Measurements from ENCODE around the gene ERFE. TPM values are rescaled to one million over a fixed set of nuclear protein-coding genes. Genes with fewer than 3 reads are reported as not detected.

ERFE gene
- total and polyA plus RNA-seq, 7 donors, result 1.4 to 18.2 (median 2.8) TPM

DNA sequence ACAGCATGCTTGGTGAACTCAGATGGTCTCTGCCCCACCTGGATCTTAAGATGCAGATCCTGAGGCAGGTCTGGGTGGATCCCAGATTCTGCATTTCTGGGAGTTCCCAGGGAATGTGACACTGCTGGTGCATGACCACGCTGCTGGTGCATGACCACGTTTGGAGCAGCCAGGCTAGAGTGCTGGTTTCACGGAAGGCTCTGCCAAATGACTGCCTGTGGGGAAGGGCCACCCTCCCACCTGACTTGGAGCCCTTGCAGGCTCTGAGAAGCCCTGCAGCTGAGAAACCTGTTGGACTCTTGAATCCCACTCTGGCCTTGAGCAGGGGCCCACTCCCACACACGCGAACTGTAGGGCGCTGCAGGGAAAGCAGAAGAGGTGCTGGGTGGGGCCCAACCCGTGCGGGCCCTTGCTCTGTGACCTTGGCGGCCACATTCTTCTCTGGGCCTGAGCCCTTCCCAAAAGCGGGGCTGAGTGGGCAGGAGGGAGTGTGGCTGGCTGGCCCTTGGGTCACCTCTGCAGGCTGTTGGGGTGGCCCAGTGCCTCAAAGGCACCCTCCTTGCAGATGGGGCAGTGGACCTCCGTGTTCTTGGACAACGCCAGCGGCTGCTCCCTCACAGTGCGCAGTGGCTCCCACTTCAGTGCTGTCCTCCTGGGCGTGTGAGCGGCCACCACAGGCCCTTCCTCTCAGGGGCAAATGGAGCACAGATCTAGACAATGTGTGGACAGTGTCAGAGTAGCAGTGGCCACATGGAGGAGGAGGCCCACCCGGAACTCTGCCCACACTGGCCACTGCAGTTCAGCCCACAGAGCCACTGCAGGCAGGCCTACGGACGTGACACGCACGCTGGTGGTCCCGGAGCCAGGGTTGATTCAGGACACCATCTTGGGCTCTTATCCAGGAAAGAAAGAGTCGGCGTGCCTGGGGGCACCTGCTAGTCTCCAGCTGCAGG lies 7.9 kb downstream of the ERFE start:
- Histone ChIP-seq H3K9me3 (no peaks in the 10 kb centered on the region), H3K36me3 (ENCODE audit: insufficient read depth in 1 of 2, low read depth in 1 of 2) (peaks cover 3 to 44% of the 10 kb centered on the region in 2 donors), H3K27ac (peak overlapping the region; percentile 9), H3K4me3 (no peak overlapping the region), H3K27me3 (ENCODE audit: insufficient read depth in 3 of 3, low read length in 2 of 3) (peaks cover 0 to 6% (median 0%) of the 10 kb centered on the region in 3 donors), H3K4me1 (peaks cover 9% of the 10 kb centered on the region)
- 62 to 74% (median 64%) methylated on average over 24 of the region's 24 CpGs for WGBS, 3 donors
- ATAC-seq (peak; percentile 16 to 57 (median 26)), DNase-seq (peak; percentile 14 to 55)
- intact Hi-C loops (cut with DNase I), result no loop called here
- TF ChIP-seq, protein P1, sequence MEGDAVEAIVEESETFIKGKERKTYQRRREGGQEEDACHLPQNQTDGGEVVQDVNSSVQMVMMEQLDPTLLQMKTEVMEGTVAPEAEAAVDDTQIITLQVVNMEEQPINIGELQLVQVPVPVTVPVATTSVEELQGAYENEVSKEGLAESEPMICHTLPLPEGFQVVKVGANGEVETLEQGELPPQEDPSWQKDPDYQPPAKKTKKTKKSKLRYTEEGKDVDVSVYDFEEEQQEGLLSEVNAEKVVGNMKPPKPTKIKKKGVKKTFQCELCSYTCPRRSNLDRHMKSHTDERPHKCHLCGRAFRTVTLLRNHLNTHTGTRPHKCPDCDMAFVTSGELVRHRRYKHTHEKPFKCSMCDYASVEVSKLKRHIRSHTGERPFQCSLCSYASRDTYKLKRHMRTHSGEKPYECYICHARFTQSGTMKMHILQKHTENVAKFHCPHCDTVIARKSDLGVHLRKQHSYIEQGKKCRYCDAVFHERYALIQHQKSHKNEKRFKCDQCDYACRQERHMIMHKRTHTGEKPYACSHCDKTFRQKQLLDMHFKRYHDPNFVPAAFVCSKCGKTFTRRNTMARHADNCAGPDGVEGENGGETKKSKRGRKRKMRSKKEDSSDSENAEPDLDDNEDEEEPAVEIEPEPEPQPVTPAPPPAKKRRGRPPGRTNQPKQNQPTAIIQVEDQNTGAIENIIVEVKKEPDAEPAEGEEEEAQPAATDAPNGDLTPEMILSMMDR (IDR thresholded peaks at IDR 0.05), result no peak

DNA sequence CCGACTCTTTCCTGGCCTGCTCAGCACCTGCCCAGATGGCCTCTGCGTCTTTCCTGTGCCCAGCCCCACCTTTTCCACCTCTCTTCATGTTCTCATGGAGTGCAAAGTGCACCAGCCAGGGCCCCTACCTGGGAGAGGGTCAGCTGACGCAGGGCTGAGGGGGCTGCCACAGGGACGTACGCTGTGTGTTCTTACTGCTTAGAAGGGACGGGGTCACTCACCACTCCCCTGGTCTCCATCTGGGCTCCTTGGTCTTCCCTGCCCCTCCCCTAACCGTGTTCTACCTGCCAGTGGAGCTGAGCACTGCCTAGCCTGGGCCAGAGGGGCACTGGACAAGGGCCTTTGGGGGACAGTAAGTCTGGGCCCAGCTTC lies 8.6 kb downstream of the ERFE start:
- TF ChIP-seq, protein P1 (IDR thresholded peaks at IDR 0.05), result no peak
- DNase-seq (no peak), ATAC-seq (no peak)
- peaks cover 0 to 6% (median 0%) of the 10 kb centered on the region in 3 donors for H3K27me3 ChIP-seq (ENCODE audit: insufficient read depth in 3 of 3, low read length in 2 of 3)
- no peaks in the 10 kb centered on the region for H3K9me3 ChIP-seq
- peaks cover 3 to 51% of the 10 kb centered on the region in 2 donors for H3K36me3 ChIP-seq (ENCODE audit: insufficient read depth in 1 of 2, low read depth in 1 of 2)
- no peak overlapping the region for H3K4me3 ChIP-seq
- H3K27ac ChIP-seq, result peak overlapping the region; percentile 9
- intact Hi-C loops (cut with DNase I), result no loop called here
- 83 to 85% (median 84%) methylated on average over 7 of the region's 7 CpGs for WGBS, 3 donors
- peaks cover 9% of the 10 kb centered on the region for H3K4me1 ChIP-seq

DNA sequence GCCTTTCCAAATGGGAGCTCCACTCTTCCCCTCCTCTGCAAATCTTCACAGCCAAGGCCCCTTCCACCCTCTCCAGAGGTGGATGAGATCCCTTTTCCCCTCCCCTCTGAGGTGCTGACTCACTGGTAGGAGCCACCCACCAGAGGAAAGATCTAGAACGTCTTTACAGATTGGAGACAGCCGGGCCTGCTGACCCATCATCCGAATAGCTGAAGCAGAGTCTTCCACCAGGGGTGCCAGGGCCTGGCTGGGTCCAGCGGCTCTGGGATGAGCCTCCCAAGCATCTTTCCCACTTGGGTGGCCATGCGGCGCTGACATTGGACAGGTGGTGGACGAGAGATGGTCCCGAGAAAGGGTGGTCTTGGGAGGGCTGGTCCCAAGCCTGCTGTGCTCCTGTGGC lies 9.0 kb downstream of the ERFE start:
- Histone ChIP-seq H3K27ac (no peak overlapping the region), H3K9me3 (no peaks in the 10 kb centered on the region), H3K27me3 (ENCODE audit: insufficient read depth in 3 of 3, low read length in 2 of 3) (peaks cover 0 to 6% (median 0%) of the 10 kb centered on the region in 3 donors), H3K4me1 (peaks cover 9% of the 10 kb centered on the region), H3K4me3 (no peak overlapping the region), H3K36me3 (ENCODE audit: insufficient read depth in 1 of 2, low read depth in 1 of 2) (peaks cover 3 to 55% of the 10 kb centered on the region in 2 donors)
- DNase-seq (no peak), ATAC-seq (no peak)
- intact Hi-C loops (cut with DNase I), result no loop called here
- TF ChIP-seq, protein P1 (IDR thresholded peaks at IDR 0.05), result no peak
- WGBS, 3 donors, result 70 to 72% (median 72%) methylated on average over 8 of the region's 8 CpGs

DNA sequence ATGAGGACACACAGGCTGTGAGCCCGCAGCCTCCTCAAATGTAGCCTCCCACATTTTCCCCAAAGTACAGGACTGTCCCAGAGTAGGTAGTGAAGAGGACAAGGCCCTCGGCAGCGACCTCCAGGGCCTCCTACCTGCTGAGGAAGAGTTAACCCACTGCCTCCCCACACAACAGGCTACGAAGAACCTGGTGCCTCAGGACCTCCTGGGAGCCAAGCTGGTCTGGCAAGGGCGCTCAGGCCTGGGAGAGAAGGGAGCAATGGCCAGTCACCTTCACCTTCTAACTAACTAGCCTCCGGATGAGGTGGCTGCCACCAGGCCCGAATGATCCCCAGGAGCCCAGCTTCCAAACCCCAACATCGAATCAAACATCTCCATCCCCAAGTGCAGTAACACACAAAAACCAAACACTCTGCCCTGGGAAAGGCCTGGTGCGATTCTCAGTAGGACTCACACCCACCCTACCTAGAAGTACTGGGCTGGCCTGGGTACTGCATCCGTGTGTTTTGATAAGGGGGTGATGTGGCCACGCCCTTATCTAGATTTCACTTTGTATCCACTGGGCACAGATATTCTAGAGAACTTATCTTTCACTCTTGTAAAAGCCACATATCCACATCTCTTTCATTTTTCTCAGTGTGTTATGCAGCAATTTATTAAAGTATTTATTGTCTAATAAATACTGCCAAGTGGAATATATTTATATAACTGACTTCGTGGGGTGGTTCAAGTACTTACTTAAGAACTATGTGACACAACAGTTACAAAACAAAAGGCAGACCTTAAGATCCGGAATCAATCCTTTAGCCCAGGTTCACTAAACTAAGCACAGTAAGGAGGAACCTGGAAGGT lies 9.7 kb downstream of the ERFE start:
- peaks cover 9% of the 10 kb centered on the region for H3K4me1 ChIP-seq
- intact Hi-C loops (cut with DNase I), result no loop called here
- TF ChIP-seq, protein P1 (IDR thresholded peaks at IDR 0.05), result no peak
- no peak overlapping the region for H3K4me3 ChIP-seq
- no peak overlapping the region for H3K27ac ChIP-seq
- no peak for ATAC-seq
- H3K9me3 ChIP-seq, result no peaks in the 10 kb centered on the region
- H3K27me3 ChIP-seq (ENCODE audit: insufficient read depth in 3 of 3, low read length in 2 of 3), result peaks cover 0 to 6% (median 0%) of the 10 kb centered on the region in 3 donors
- no peak for DNase-seq
- WGBS, 3 donors, result 85 to 87% (median 86%) methylated on average over 13 of the region's 13 CpGs
- peaks cover 3 to 61% of the 10 kb centered on the region in 2 donors for H3K36me3 ChIP-seq (ENCODE audit: insufficient read depth in 1 of 2, low read depth in 1 of 2)

All from psoas muscle (tissue), 8 donors.